ENCODE results near the gene TSPAN5. TPM values are rescaled to one million over a fixed set of nuclear protein-coding genes. Genes with fewer than 3 reads are reported as not detected.

TSPAN5 gene
- total RNA-seq, 2 donors from 2014 or later = 7.9 to 48.5 TPM

- no peak for TF ChIP-seq POLR2AphosphoS5 (IDR thresholded peaks at IDR 0.05)
- TF ChIP-seq, protein P1, sequence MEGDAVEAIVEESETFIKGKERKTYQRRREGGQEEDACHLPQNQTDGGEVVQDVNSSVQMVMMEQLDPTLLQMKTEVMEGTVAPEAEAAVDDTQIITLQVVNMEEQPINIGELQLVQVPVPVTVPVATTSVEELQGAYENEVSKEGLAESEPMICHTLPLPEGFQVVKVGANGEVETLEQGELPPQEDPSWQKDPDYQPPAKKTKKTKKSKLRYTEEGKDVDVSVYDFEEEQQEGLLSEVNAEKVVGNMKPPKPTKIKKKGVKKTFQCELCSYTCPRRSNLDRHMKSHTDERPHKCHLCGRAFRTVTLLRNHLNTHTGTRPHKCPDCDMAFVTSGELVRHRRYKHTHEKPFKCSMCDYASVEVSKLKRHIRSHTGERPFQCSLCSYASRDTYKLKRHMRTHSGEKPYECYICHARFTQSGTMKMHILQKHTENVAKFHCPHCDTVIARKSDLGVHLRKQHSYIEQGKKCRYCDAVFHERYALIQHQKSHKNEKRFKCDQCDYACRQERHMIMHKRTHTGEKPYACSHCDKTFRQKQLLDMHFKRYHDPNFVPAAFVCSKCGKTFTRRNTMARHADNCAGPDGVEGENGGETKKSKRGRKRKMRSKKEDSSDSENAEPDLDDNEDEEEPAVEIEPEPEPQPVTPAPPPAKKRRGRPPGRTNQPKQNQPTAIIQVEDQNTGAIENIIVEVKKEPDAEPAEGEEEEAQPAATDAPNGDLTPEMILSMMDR (IDR thresholded peaks at IDR 0.05) = no peak
- no peak for TF ChIP-seq POLR2A (IDR thresholded peaks at IDR 0.05)
- intact Hi-C loops (cut with DNase I) = loop anchor here (5.0 to 10.0 kb wide), 2 partner anchors 458 to 585 kb away; partner anchors contain the start of gene EIF4E
- 68% methylated on average over 2 of the region's 2 CpGs for WGBS
- Histone ChIP-seq H3K9me3 (no peaks in the 10 kb centered on the region), H3K4me3 (no peak overlapping the region), H3K27ac (no peak overlapping the region), H3K36me3 (no peaks in the 10 kb centered on the region), H3K27me3 (replicated peaks; ENCODE audit: insufficient read depth) (no peaks in the 10 kb centered on the region), H3K4me1 (replicated peaks) (no peaks in the 10 kb centered on the region)
- no peak for DNase-seq (ENCODE audit: low spot score)
These were observed 188.6 kb downstream of the TSPAN5 start for GRCh38 chr4:98469771-98470170.

- Histone ChIP-seq H3K4me3 (no peak overlapping the region), H3K36me3 (no peaks in the 10 kb centered on the region), H3K9me3 (no peaks in the 10 kb centered on the region), H3K4me1 (replicated peaks) (no peaks in the 10 kb centered on the region), H3K27me3 (replicated peaks; ENCODE audit: insufficient read depth) (no peaks in the 10 kb centered on the region), H3K27ac (no peak overlapping the region)
- WGBS = 19% methylated on average over 6 of the region's 6 CpGs
- no peak for TF ChIP-seq POLR2A (IDR thresholded peaks at IDR 0.05)
- TF ChIP-seq POLR2AphosphoS5 (IDR thresholded peaks at IDR 0.05) = no peak
- TF ChIP-seq, protein P1 (IDR thresholded peaks at IDR 0.05) = no peak
- DNase-seq (ENCODE audit: low spot score) = no peak
- intact Hi-C loops (cut with DNase I) = loop anchor here (10.0 kb wide), 1 partner anchor 586 kb away; no protein-coding TSS in a partner anchor
These were observed 189.7 kb downstream of the TSPAN5 start for GRCh38 chr4:98468709-98469108.

- WGBS = under 1% methylated on average over 20 of the region's 20 CpGs
- TF ChIP-seq, protein P1 (IDR thresholded peaks at IDR 0.05) = peak; percentile 61 to 77 (median 76)
- TF ChIP-seq POLR2A (IDR thresholded peaks at IDR 0.05) (no peak), POLR2AphosphoS5 (IDR thresholded peaks at IDR 0.05) (peak; percentile 70)
- H3K4me3 ChIP-seq = peak overlapping the region; percentile 14 to 24
- no peaks in the 10 kb centered on the region for H3K36me3 ChIP-seq
- intact Hi-C loops (cut with DNase I) = loop anchor here (2.0 to 10.0 kb wide), 2 partner anchors 191 to 587 kb away; partner anchors contain the start of gene TSPAN5
- H3K4me1 ChIP-seq (replicated peaks) = no peaks in the 10 kb centered on the region
- H3K9me3 ChIP-seq = no peaks in the 10 kb centered on the region
- H3K27ac ChIP-seq = no peak overlapping the region
- no peaks in the 10 kb centered on the region for H3K27me3 ChIP-seq (replicated peaks; ENCODE audit: insufficient read depth)
- DNase-seq (ENCODE audit: low spot score) = peak; percentile 75
These were observed 190.8 kb downstream of the TSPAN5 start for GRCh38 chr4:98467627-98468072.

- no peak for DNase-seq (ENCODE audit: low spot score)
- Histone ChIP-seq H3K9me3 (no peaks in the 10 kb centered on the region), H3K27me3 (replicated peaks; ENCODE audit: insufficient read depth) (no peaks in the 10 kb centered on the region), H3K4me1 (replicated peaks) (no peaks in the 10 kb centered on the region), H3K27ac (no peak overlapping the region), H3K36me3 (no peaks in the 10 kb centered on the region), H3K4me3 (no peak overlapping the region)
- TF ChIP-seq, protein P1 (IDR thresholded peaks at IDR 0.05) = no peak
- TF ChIP-seq POLR2AphosphoS5 (IDR thresholded peaks at IDR 0.05) (no peak), POLR2A (IDR thresholded peaks at IDR 0.05) (no peak)
- 49% methylated on average over 8 of the region's 8 CpGs for WGBS
- intact Hi-C loops (cut with DNase I) = loop anchor here (2.0 to 10.0 kb wide), 2 partner anchors 192 to 588 kb away; partner anchors contain the start of gene TSPAN5
These were observed 191.4 kb downstream of the TSPAN5 start for GRCh38 chr4:98466868-98467599.

Measured in prostate gland (tissue), 2 donors.